ENCODE results near the gene CDH4. TPM values are rescaled to one million over a fixed set of nuclear protein-coding genes. Genes with fewer than 3 reads are reported as not detected.

Gene CDH4
- total RNA-seq, 4 donors from 2014 or later: not detected

DNA sequence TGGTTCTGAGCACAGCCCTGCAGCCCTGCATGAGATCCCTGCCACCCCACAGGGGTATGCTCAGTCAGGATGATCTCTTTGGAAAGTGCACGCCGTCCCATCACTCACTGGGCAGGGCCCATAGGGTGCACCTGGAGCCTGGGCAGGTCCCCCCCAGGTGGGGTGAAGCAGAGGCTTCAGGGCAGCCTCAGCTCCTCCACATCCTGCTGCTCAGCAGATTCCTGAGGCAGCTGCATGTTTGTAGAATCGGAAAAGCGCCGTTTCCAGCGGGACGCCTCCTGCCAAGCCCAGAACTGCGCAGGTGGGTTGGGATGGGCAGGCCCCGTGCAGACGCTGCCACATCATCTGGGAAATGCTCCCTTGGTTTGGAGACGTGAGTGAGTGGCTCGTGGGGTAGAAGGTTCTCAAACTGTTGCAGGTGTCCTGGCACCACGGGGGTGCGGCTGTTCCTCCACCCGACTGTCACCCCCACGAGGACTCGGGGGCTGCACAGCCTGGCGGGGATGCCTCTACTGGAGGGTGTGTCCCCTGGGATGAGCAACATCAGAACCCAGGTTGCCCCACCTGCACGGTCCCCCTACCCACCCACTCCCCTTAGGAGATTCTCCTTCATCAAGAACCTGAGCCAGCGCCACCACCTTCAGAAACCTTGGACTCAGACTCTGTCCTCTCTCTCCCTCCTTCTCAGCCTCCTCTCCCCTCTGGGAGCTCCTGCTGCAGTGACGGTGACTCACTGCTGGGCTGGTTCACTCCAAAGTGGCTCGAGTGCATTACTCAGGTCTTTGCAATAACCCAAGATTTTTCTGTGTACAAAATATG, 479.5 kb downstream of the CDH4 start:
- WGBS, 2 donors (ENCODE audit: low coverage in 1 of 2): 75 to 83% methylated on average over 2 to 22 of the region's 22 CpGs

DNA sequence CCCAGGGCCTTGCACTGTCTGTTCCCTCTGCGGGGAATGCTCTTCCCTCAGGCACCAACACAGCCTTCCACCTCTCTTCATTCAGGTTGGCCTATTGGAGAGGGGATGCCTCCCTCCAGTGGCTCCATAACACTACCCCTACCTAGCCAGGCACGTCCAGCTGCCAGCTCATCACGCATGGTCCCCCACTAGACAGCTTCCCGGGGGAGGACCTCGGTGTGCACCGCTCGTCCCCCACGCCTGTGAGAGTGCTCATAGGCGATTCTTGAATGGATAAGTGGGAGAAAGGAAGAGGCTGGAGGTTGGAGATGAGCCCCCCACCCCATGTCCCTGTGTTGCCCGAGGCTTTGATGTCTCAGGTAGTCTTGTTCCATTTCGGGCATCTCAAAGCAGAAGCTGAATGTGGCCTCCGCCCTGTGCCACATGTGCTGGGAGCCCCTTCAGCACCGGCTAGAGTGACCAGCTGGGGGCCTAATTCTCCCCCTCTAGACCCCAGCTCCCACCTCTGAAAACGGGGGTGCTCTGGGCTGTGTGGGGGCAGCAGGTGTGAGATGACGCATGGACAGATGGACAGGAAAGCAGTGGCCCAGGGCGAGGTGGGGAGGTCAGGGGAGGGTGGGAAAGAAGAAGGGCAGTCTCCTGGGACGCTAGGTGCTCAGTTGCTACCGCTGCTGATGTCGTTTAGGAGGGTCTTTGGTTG, 480.6 kb downstream of the CDH4 start:
- no peaks in the 10 kb centered on the region for H3K27me3 ChIP-seq
- no peaks in the 10 kb centered on the region for H3K36me3 ChIP-seq
- TF ChIP-seq POLR2AphosphoS5 (IDR thresholded peaks at IDR 0.05): no peak
- TF ChIP-seq, protein P1, sequence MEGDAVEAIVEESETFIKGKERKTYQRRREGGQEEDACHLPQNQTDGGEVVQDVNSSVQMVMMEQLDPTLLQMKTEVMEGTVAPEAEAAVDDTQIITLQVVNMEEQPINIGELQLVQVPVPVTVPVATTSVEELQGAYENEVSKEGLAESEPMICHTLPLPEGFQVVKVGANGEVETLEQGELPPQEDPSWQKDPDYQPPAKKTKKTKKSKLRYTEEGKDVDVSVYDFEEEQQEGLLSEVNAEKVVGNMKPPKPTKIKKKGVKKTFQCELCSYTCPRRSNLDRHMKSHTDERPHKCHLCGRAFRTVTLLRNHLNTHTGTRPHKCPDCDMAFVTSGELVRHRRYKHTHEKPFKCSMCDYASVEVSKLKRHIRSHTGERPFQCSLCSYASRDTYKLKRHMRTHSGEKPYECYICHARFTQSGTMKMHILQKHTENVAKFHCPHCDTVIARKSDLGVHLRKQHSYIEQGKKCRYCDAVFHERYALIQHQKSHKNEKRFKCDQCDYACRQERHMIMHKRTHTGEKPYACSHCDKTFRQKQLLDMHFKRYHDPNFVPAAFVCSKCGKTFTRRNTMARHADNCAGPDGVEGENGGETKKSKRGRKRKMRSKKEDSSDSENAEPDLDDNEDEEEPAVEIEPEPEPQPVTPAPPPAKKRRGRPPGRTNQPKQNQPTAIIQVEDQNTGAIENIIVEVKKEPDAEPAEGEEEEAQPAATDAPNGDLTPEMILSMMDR (IDR thresholded peaks at IDR 0.05): no peak
- no peak for TF ChIP-seq POLR2A (IDR thresholded peaks at IDR 0.05)
- TF ChIP-seq EP300 (IDR thresholded peaks at IDR 0.05; ENCODE audit: low read depth): no peak
- WGBS, 2 donors (ENCODE audit: low coverage in 1 of 2): 72 to 100% methylated on average over 3 to 18 of the region's 19 CpGs
- H3K27ac ChIP-seq: no peak overlapping the region
- no peak overlapping the region for H3K4me3 ChIP-seq
- no peak for DNase-seq
- no peaks in the 10 kb centered on the region for H3K4me1 ChIP-seq
- H3K9me3 ChIP-seq: no peaks in the 10 kb centered on the region
- in situ Hi-C loops (cut with MboI; ENCODE audit: low pct_ligation_motif_present in 1 of 4, low pct_unique_long_range_greater_than_20kb in 1 of 4, low sequenced_read_pairs in 3 of 4) (no loop called here), intact Hi-C loops (cut with DNase I; ENCODE audit: low total_unique reads) (no loop called here)

More for the DNA sequence above, 479.5 kb downstream of the CDH4 start:
- Histone ChIP-seq H3K36me3 (no peaks in the 10 kb centered on the region), H3K27me3 (no peaks in the 10 kb centered on the region), H3K4me3 (no peak overlapping the region), H3K27ac (no peak overlapping the region), H3K4me1 (no peaks in the 10 kb centered on the region), H3K9me3 (no peaks in the 10 kb centered on the region)
- in situ Hi-C loops (cut with MboI; ENCODE audit: low pct_ligation_motif_present in 1 of 4, low pct_unique_long_range_greater_than_20kb in 1 of 4, low sequenced_read_pairs in 3 of 4) (no loop called here), intact Hi-C loops (cut with DNase I; ENCODE audit: low total_unique reads) (no loop called here)
- no peak for DNase-seq
- TF ChIP-seq POLR2A (IDR thresholded peaks at IDR 0.05) (no peak), POLR2AphosphoS5 (IDR thresholded peaks at IDR 0.05) (no peak), EP300 (IDR thresholded peaks at IDR 0.05; ENCODE audit: low read depth) (no peak)
- TF ChIP-seq, protein P1 (IDR thresholded peaks at IDR 0.05): no peak

DNA sequence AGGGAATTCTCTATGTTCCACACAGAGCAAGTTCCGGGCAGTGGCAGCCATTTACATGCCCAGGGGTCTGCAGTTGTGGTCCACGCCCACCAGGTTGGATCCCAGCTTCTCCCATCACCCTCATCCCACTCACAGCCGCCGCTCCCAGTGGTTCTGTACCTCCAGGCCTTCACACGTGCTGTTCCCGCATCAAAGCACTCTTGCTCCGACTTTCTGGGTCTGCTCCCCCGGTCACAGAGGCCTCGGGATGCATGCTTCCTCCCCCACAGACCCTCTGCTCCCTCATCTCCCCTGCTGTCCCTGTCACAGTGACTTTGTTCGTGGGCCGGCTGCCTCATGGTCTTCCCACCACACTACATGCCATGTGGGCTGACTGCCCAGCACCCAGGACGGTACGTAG, 481.2 kb downstream of the CDH4 start:
- Histone ChIP-seq H3K27me3 (no peaks in the 10 kb centered on the region), H3K9me3 (no peaks in the 10 kb centered on the region), H3K27ac (no peak overlapping the region), H3K4me3 (no peak overlapping the region), H3K4me1 (no peaks in the 10 kb centered on the region), H3K36me3 (no peaks in the 10 kb centered on the region)
- intact Hi-C loops (cut with DNase I; ENCODE audit: low total_unique reads) (no loop called here), in situ Hi-C loops (cut with MboI; ENCODE audit: low pct_ligation_motif_present in 1 of 4, low pct_unique_long_range_greater_than_20kb in 1 of 4, low sequenced_read_pairs in 3 of 4) (no loop called here)
- no peak for DNase-seq
- WGBS, 2 donors (ENCODE audit: low coverage in 1 of 2): 60 to 74% methylated on average over 2 to 13 of the region's 13 CpGs
- no peak for TF ChIP-seq POLR2A (IDR thresholded peaks at IDR 0.05)
- no peak for TF ChIP-seq POLR2AphosphoS5 (IDR thresholded peaks at IDR 0.05)
- TF ChIP-seq, protein P1 (IDR thresholded peaks at IDR 0.05): no peak
- TF ChIP-seq EP300 (IDR thresholded peaks at IDR 0.05; ENCODE audit: low read depth): no peak

DNA sequence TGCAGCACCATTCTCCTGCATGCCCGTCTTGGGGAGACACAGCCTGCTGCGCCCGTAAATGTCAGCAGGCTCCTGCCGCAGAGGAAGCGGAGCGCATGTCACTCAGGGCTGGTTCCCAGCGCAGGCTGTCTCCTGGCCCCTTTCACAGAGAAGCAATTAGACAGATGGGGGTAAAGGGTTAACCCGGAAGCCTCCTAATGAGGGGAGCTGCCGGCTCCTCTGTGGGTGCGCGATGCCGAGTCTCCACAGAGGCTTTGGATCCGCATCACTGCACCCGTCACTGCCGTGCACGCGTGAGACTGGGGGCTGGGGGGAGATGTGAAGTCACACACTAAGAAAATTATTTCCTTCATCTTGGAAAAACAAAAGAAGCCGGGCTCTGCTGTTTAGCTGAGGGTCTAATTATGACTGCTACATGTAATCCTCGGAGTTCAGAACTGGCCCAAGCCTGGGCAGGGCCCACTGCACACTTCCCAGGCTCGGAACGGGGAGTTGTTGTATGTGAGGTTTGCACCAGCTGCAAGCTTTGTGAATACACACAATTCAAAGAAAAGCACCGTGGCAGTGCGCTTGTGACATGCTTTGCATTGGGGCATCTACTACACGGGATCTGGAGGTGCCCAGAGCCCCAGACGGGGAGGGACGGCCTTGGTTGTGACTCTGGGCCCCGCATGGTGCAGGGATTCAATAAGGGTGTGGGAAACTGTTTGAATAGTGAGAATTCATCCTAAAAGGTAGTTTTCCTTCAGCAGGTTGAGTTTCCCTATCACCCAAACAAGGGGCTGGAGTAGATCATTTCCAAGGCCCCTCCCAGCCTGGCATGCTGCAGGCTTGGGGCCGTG, 482.1 kb downstream of the CDH4 start:
- H3K27me3 ChIP-seq: no peaks in the 10 kb centered on the region
- intact Hi-C loops (cut with DNase I; ENCODE audit: low total_unique reads): no loop called here

More for the DNA sequence above, 482.1 kb downstream of the CDH4 start:
- H3K27ac ChIP-seq: no peak overlapping the region
- TF ChIP-seq, protein P1 (IDR thresholded peaks at IDR 0.05): no peak
- TF ChIP-seq POLR2AphosphoS5 (IDR thresholded peaks at IDR 0.05) (no peak), POLR2A (IDR thresholded peaks at IDR 0.05) (no peak), EP300 (IDR thresholded peaks at IDR 0.05; ENCODE audit: low read depth) (no peak)
- no peaks in the 10 kb centered on the region for H3K36me3 ChIP-seq
- no peak for DNase-seq
- in situ Hi-C loops (cut with MboI; ENCODE audit: low pct_ligation_motif_present in 1 of 4, low pct_unique_long_range_greater_than_20kb in 1 of 4, low sequenced_read_pairs in 3 of 4): no loop called here
- WGBS, 2 donors (ENCODE audit: low coverage in 1 of 2): 40 to 57% methylated on average over 1 to 28 of the region's 28 CpGs
- no peak overlapping the region for H3K4me3 ChIP-seq
- H3K4me1 ChIP-seq: no peaks in the 10 kb centered on the region
- no peaks in the 10 kb centered on the region for H3K9me3 ChIP-seq
